ENCODE results near the gene SP3.

Gene SP3

DNA sequence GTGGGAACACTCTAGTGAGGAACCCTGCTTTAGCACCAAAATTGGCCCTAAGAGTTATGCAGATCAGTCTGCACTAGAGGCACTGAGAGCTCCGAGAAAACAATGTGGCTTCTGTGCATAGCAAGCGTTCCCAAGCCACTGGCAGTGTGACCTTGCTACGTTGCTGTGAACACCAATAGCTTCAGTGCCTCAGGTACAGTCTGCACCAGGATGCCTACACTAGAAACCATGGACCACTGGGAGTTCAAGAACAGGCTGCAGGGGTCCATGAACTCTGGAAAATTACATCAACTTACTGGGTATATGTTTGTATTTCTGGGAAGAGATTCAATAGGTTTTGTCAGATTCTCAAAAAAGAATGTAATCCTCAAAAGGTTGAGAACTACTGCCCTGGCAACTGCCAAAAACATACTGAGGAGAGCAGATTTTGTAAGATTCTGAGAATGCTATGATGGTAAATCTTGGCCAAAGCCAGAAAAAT, 18.3 kb upstream of the SP3 start:
- TF ChIP-seq, protein P1, sequence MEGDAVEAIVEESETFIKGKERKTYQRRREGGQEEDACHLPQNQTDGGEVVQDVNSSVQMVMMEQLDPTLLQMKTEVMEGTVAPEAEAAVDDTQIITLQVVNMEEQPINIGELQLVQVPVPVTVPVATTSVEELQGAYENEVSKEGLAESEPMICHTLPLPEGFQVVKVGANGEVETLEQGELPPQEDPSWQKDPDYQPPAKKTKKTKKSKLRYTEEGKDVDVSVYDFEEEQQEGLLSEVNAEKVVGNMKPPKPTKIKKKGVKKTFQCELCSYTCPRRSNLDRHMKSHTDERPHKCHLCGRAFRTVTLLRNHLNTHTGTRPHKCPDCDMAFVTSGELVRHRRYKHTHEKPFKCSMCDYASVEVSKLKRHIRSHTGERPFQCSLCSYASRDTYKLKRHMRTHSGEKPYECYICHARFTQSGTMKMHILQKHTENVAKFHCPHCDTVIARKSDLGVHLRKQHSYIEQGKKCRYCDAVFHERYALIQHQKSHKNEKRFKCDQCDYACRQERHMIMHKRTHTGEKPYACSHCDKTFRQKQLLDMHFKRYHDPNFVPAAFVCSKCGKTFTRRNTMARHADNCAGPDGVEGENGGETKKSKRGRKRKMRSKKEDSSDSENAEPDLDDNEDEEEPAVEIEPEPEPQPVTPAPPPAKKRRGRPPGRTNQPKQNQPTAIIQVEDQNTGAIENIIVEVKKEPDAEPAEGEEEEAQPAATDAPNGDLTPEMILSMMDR (IDR thresholded peaks at IDR 0.05; ENCODE audit: control insufficient read depth, insufficient read depth, low read depth, low read length, missing control alignments) = no peak
- H3K4me3 ChIP-seq (ENCODE audit: control insufficient read depth, low read depth, low read length) = no peak overlapping the region
- DNase-seq (ENCODE audit: low read depth) = no peak

DNA sequence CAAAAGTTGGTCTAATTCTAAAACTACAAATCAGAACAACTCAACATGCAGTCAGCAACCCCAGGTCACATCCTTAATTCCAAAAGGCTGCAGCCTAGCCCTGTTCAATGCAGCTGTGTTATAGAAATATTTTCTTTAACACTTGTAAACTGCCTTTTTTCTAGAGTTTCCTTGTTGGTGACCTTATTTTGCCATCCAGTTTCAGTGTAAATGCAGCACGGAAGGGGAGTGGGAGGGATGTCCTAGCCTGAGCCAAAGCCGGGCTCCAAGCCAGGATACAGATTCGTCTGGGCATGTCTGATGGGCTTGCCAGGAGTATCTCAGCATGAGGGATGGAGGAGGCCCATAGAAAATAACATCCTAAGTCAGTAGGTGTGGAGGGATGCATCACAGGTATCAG, 17.7 kb upstream of the SP3 start:
- H3K4me3 ChIP-seq (ENCODE audit: control insufficient read depth, low read depth, low read length) = no peak overlapping the region
- no peak for DNase-seq (ENCODE audit: low read depth)
- TF ChIP-seq, protein P1 (IDR thresholded peaks at IDR 0.05; ENCODE audit: control insufficient read depth, insufficient read depth, low read depth, low read length, missing control alignments) = no peak

DNA sequence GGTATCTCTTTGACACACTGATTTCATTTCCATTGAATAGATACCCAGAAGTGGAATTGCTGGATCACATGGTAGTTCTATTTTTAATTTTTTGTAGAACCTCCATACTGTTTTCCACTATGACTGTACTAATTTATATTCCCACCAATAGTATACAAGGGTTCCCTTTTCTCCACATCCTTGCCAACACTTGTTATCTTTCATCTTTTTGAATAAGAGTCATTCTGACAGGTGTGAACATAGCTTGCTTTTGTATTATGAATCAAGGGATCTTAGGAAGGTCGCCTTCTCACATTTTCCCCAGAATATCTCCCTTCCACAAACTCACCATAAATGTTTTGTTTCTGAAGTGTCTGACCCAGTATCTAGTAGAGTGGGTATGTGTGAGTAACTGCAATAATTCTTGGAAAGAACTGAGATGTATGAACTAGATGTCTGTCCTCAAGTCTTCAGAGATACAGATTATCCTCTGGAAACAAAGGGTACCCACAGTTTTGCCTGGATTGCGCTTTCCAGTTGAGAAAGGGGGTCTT, 17.1 kb upstream of the SP3 start:
- H3K4me3 ChIP-seq (ENCODE audit: control insufficient read depth, low read depth, low read length) = no peak overlapping the region
- TF ChIP-seq, protein P1 (IDR thresholded peaks at IDR 0.05; ENCODE audit: control insufficient read depth, insufficient read depth, low read depth, low read length, missing control alignments) = no peak
- no peak for DNase-seq (ENCODE audit: low read depth)

DNA sequence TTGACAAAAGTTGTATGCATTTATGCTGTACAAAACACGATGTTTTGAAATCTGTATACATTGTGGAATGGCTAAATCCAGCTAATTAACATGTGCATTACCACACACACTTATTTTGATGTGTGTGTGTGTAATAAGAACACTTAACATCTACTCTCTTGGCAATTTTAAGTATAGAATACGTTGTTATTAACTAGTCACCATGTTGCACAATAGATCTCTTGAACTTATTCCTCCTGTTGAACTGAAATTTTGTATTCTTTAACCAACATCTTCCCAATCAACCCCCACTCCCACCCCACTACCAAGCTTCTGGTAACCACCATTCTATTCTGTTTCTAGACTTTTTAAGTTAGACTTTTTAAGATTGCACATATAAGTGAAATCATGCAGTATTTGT, 16.3 kb upstream of the SP3 start:
- no peak for DNase-seq (ENCODE audit: low read depth)
- no peak overlapping the region for H3K4me3 ChIP-seq (ENCODE audit: control insufficient read depth, low read depth, low read length)
- TF ChIP-seq, protein P1 (IDR thresholded peaks at IDR 0.05; ENCODE audit: control insufficient read depth, insufficient read depth, low read depth, low read length, missing control alignments) = no peak

DNA sequence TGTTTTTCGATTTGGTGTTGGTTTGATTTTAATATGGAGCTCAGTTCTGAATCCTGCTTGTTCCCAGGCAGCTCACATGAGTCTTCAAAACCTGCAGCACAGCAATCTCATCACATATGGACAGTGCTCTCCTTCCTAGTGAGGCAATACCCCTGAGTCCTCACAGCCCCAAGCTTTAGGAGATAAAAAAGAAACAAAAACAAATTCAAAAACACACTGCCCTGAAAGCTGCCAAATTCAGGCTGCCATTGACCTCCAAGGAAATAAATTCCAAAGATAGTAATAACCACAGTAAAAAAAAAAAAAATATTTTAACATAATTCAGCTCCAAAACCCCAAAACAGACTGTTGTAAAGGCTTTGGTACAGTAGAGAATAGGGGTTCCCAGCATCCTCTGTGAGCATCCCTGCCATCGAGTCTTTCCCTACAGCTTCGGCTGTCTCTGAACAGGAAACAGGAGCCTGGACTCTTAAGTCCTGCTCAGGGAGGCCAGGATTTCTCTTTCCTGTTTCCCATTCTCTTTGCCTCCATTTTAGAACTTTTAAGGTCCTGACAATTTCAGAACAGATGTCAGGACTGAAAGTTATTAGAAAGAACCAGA, 14.7 kb upstream of the SP3 start:
- TF ChIP-seq, protein P1 (IDR thresholded peaks at IDR 0.05; ENCODE audit: control insufficient read depth, insufficient read depth, low read depth, low read length, missing control alignments) = no peak
- no peak overlapping the region for H3K4me3 ChIP-seq (ENCODE audit: control insufficient read depth, low read depth, low read length)
- no peak for DNase-seq (ENCODE audit: low read depth)

DNA sequence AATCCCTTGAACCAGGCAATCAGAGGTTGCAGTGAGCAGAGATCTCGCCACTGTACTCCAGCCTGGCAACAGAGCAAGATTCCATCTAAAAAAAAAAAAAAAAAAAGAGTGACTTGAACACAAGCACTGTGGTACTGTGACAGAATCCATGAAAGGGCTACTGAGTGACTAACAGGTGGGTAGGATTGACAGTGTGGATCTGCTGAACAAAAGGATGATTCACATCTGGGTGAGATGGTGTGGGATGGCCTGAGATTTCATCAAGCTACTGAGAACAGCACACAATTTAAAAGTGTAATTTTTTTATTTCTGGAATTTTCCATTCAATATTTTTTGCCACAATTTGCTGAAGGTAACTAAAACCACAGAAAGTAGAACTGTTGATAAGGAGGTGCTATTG, 13.3 kb upstream of the SP3 start:
- H3K4me3 ChIP-seq (ENCODE audit: control insufficient read depth, low read depth, low read length) = no peak overlapping the region
- TF ChIP-seq, protein P1 (IDR thresholded peaks at IDR 0.05; ENCODE audit: control insufficient read depth, insufficient read depth, low read depth, low read length, missing control alignments) = no peak
- DNase-seq (ENCODE audit: low read depth) = no peak
